Measurements from ENCODE around the gene TMEM132A. TPM values are rescaled to one million over a fixed set of nuclear protein-coding genes. Genes with fewer than 3 reads are reported as not detected.

The TMEM132A gene
- 35.6 and 37.5 TPM in 2 replicates for total RNA-seq (2014; rRNA removed; shearing (Covaris generic))

- peak; percentile 80 for DNase-seq (ENCODE audit: low spot score)
Observed at GRCh38 chr11:60924110-60924905, at the start of gene TMEM132A. Gene TMEM132A, plus strand, starts transcription at chr11:60924460. Its CDS starts 174 bp downstream, at chr11:60924634.

GRCh38 chr11:60875366-60876167, 48.7 kb upstream of the TMEM132A start:
- no peak for DNase-seq (ENCODE audit: low spot score)

GRCh38 chr11:60876168-60876485, 48.1 kb upstream of the TMEM132A start:
- DNase-seq (ENCODE audit: low spot score), result no peak

- DNase-seq (ENCODE audit: low spot score), result no peak
Observed at GRCh38 chr11:60878245-60879101, 45.8 kb upstream of the TMEM132A start.

GRCh38 chr11:60879104-60879503, 45.2 kb upstream of the TMEM132A start:
- DNase-seq (ENCODE audit: low spot score), result no peak

- DNase-seq (ENCODE audit: low spot score), result no peak
Observed at GRCh38 chr11:60879971-60880588, 44.2 kb upstream of the TMEM132A start.

GRCh38 chr11:60880643-60881282, 43.5 kb upstream of the TMEM132A start:
- no peak for DNase-seq (ENCODE audit: low spot score)

GRCh38 chr11:60887556-60887955, 36.7 kb upstream of the TMEM132A start:
- peak; percentile 89 for DNase-seq (ENCODE audit: low spot score)

GRCh38 chr11:60889869-60890311, 34.4 kb upstream of the TMEM132A start:
- DNase-seq (ENCODE audit: low spot score), result no peak

- no peak for DNase-seq (ENCODE audit: low spot score)
Observed at GRCh38 chr11:60890696-60891095, 33.6 kb upstream of the TMEM132A start.

- no peak for DNase-seq (ENCODE audit: low spot score)
Observed at GRCh38 chr11:60891103-60891741, 33.0 kb upstream of the TMEM132A start.

- no peak for DNase-seq (ENCODE audit: low spot score)
Observed at GRCh38 chr11:60895687-60896086, 28.6 kb upstream of the TMEM132A start.

- DNase-seq (ENCODE audit: low spot score), result no peak
Observed at GRCh38 chr11:60897496-60897895, 26.8 kb upstream of the TMEM132A start.

- DNase-seq (ENCODE audit: low spot score), result peak; percentile 86
Observed at GRCh38 chr11:60899046-60899936, 25.0 kb upstream of the TMEM132A start.

- DNase-seq (ENCODE audit: low spot score), result no peak
Observed at GRCh38 chr11:60899977-60900376, 24.3 kb upstream of the TMEM132A start.

- no peak for DNase-seq (ENCODE audit: low spot score)
Observed at GRCh38 chr11:60900673-60901404, 23.4 kb upstream of the TMEM132A start.

GRCh38 chr11:60902625-60903024, 21.6 kb upstream of the TMEM132A start:
- no peak for DNase-seq (ENCODE audit: low spot score)

GRCh38 chr11:60905047-60905446, 19.2 kb upstream of the TMEM132A start:
- no peak for DNase-seq (ENCODE audit: low spot score)
